Glutamatergic neuron (in vitro differentiated cells): ENCODE results near the gene ARL10. TPM values are rescaled to one million over a fixed set of nuclear protein-coding genes. Genes with fewer than 3 reads are reported as not detected.

ENCODE experiments used
- DNase-seq: peaks from one replicate; pipeline ENCODE4 v3.0.0; 2022
- H3K27ac Mint-ChIP-seq: one replicate; pipeline ENCODE4 v1.8.0; 2020; ENCODE audit warnings: mild to moderate bottlenecking, mixed read lengths, inconsistent platforms; ENCODE audit not compliant: unreplicated experiment
- H3K27me3 Mint-ChIP-seq: one replicate; pipeline ENCODE4 v1.8.0; 2020; ENCODE audit warnings: mild to moderate bottlenecking, moderate library complexity, mixed read lengths, inconsistent platforms; ENCODE audit not compliant: unreplicated experiment
- H3K36me3 Mint-ChIP-seq: one replicate; pipeline ENCODE4 v1.8.0; 2020; ENCODE audit warnings: mild to moderate bottlenecking, mixed read lengths, inconsistent platforms; ENCODE audit not compliant: unreplicated experiment
- H3K4me1 Mint-ChIP-seq: one replicate; pipeline ENCODE4 v1.8.0; 2020; ENCODE audit warnings: mild to moderate bottlenecking, low read depth, mixed read lengths, inconsistent platforms; ENCODE audit not compliant: unreplicated experiment
- H3K4me3 Mint-ChIP-seq: one replicate; pipeline ENCODE4 v1.8.0; 2020; ENCODE audit warnings: mild to moderate bottlenecking, mixed read lengths, inconsistent platforms; ENCODE audit not compliant: unreplicated experiment
- H3K9me3 Mint-ChIP-seq: one replicate; pipeline ENCODE4 v1.8.0; 2020; ENCODE audit warnings: mild to moderate bottlenecking, moderate library complexity, mixed read lengths, inconsistent platforms; ENCODE audit not compliant: unreplicated experiment
- total RNA-seq: library from RNA; stranded (reverse); fragmentation: NEBNext Ultra II Directional; extraction: Animal tissue kit (Norgen Biotek cat#: 25700); gene quantifications from one replicate; pipeline ENCODE4 v1.2.1, GENCODE V29; 2021; ENCODE audit not compliant: unreplicated experiment
- TF ChIP-seq, protein P1 (sequence below): fragments of 200-600 bp; sonication (generic); IDR thresholded peaks from one replicate; pipeline ENCODE4 v1.5.0; 2021; ENCODE audit not compliant: partially characterized antibody, unreplicated experiment

Gene ARL10
- total RNA-seq, 1 donor from 2014 or later: 34.7 TPM

- Mint-ChIP-seq H3K36me3 (no peaks in the 10 kb centered on the region), H3K4me1 (peaks cover 11% of the 10 kb centered on the region), H3K27me3 (peaks cover 10% of the 10 kb centered on the region), H3K4me3 (peak overlapping the region; percentile 99), H3K27ac (peak overlapping the region; percentile 99), H3K9me3 (peaks cover 11% of the 10 kb centered on the region)
- no peak for DNase-seq
- TF ChIP-seq, protein P1, sequence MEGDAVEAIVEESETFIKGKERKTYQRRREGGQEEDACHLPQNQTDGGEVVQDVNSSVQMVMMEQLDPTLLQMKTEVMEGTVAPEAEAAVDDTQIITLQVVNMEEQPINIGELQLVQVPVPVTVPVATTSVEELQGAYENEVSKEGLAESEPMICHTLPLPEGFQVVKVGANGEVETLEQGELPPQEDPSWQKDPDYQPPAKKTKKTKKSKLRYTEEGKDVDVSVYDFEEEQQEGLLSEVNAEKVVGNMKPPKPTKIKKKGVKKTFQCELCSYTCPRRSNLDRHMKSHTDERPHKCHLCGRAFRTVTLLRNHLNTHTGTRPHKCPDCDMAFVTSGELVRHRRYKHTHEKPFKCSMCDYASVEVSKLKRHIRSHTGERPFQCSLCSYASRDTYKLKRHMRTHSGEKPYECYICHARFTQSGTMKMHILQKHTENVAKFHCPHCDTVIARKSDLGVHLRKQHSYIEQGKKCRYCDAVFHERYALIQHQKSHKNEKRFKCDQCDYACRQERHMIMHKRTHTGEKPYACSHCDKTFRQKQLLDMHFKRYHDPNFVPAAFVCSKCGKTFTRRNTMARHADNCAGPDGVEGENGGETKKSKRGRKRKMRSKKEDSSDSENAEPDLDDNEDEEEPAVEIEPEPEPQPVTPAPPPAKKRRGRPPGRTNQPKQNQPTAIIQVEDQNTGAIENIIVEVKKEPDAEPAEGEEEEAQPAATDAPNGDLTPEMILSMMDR: no peak
Observed at GRCh38 chr5:176388003-176388443, 22.7 kb downstream of the ARL10 start.

- no peaks in the 10 kb centered on the region for H3K36me3 Mint-ChIP-seq
- peak; percentile 99 for DNase-seq
Observed at GRCh38 chr5:176388444-176389134, 23.3 kb downstream of the ARL10 start, which contains the start of the genes HIGD2A and NOP16. Gene HIGD2A (plus strand): TSS chr5:176388751. CDS start chr5:176388820, 69 bp downstream. Gene NOP16 (minus strand): TSS chr5:176388598. CDS start chr5:176388539, 59 bp downstream.

DNA sequence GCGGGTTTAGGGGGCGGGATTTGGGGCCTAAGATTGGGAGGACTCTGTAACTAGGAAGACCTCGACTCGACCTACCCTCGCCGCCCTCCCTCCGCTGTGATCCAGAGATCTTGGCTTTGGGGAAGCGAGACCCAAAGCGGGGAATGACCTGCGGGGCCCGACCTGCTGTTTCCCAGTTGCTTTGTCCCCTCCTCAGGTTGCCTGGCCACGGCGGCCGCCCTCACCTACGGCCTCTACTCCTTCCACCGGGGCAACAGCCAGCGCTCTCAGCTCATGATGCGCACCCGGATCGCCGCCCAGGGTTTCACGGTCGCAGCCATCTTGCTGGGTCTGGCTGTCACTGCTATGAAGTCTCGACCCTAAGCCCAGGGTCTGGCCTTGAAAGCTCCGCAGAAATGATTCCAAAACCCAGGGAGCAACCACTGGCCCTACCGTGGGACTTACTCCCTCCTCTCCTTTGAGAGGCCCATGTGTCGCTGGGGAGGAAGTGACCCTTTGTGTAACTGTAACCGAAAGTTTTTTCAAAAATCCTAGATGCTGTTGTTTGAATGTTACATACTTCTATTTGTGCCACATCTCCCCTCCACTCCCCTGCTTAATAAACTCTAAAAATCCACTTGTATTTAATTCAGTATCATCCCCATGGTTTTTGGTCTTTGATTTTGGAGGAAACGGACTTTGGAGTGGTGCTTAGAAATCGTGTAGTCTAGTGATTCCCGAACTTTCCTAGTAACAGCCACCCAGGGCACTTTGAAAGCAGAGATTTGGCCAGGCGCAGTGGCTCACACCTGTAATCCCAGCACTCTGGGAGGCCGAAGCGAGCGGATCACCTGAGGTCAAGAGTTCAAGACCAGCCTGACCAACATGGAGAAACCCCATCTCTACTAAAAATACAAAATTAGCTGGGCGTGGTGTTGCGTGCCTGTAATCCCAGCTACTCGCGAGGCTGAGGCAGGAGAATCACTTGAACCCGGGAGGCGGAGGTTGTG is 24.1 kb downstream of the ARL10 start:
- peak overlapping the region; percentile 99 for H3K4me3 Mint-ChIP-seq
- TF ChIP-seq, protein P1: no peak
- H3K27ac Mint-ChIP-seq: peak overlapping the region; percentile 99
- no peak for DNase-seq
- H3K9me3 Mint-ChIP-seq: peaks cover 11% of the 10 kb centered on the region
- H3K27me3 Mint-ChIP-seq: peaks cover 10% of the 10 kb centered on the region
- H3K4me1 Mint-ChIP-seq: peaks cover 11% of the 10 kb centered on the region
- no peaks in the 10 kb centered on the region for H3K36me3 Mint-ChIP-seq

More at GRCh38 chr5:176388444-176389134, 23.3 kb downstream of the ARL10 start, which contains the start of the genes HIGD2A and NOP16:
- Mint-ChIP-seq H3K27ac (peak within 1 kb of the TSS; percentile 99), H3K4me1 (peaks cover 11% of the 10 kb centered on the region), H3K27me3 (peaks cover 10% of the 10 kb centered on the region), H3K9me3 (peaks cover 11% of the 10 kb centered on the region), H3K4me3 (peak within 1 kb of the TSS; percentile 99)
- TF ChIP-seq, protein P1: no peak

DNA sequence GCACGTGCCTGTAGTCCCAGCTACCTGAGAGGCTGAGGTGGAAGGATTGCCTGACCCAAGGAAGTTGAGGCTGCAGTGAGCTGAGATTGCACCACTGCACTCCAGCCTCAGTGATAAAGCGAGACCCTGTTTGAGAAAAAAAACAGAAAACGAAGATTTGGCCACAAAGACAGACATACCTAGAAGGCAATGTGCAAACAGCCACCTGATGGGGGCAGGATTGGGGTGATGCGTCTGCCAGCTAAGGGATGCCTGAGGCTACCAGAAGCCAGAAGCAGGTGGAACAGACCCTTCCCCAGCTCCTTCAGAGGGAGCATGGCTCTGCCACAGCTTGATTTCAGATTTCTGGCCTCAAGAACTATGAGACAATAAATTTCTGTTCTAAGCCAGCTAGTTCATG is 26.2 kb downstream of the ARL10 start:
- no peaks in the 10 kb centered on the region for H3K36me3 Mint-ChIP-seq
- peaks cover 11% of the 10 kb centered on the region for H3K27me3 Mint-ChIP-seq
- DNase-seq: no peak
- no peak overlapping the region for H3K4me3 Mint-ChIP-seq
- peaks cover 11% of the 10 kb centered on the region for H3K9me3 Mint-ChIP-seq
- H3K27ac Mint-ChIP-seq: peak overlapping the region; percentile 12
- H3K4me1 Mint-ChIP-seq: peaks cover 16% of the 10 kb centered on the region
- TF ChIP-seq, protein P1: no peak
